GM23338 (cell line): ENCODE results near the gene NUP98. TPM values are rescaled to one million over a fixed set of nuclear protein-coding genes. Genes with fewer than 3 reads are reported as not detected.

Source experiments
- ATAC-seq: fragments of 200-7000 bp; cut with Tn5 transposase; 3 replicates; pipeline ENCODE4 v1.9.1; 2020
- DNase-seq: peaks from one replicate; pipeline ENCODE4 v3.0.0-alpha.2; 2015; ENCODE audit warnings: low spot score
- H2AFZ ChIP-seq: fragments of 200-600 bp; sonication (generic); 2 replicates; pipeline ENCODE4 v1.8.0; 2016; ENCODE audit warnings: antibody characterized with exemption, mild to moderate bottlenecking, moderate library complexity
- H3F3A ChIP-seq: fragments of 200-600 bp; sonication (generic); replicated peaks from 2 replicates; pipeline ENCODE4 v1.8.0; 2017; ENCODE audit warnings: antibody characterized with exemption, mixed run types, low read depth
- H3K27ac ChIP-seq: fragments of 200-600 bp; sonication (generic); 2 replicates; pipeline ENCODE4 v1.6.1; 2016; ENCODE audit warnings: low read depth
- H3K27me3 ChIP-seq: fragments of 200-600 bp; sonication (generic); 2 replicates; pipeline ENCODE4 v1.8.0; 2016; ENCODE audit warnings: mild to moderate bottlenecking, mixed run types, moderate library complexity; ENCODE audit not compliant: insufficient read depth
- H3K36me3 ChIP-seq: fragments of 200-600 bp; sonication (generic); 2 replicates; pipeline ENCODE4 v1.8.0; 2016; ENCODE audit warnings: mild to moderate bottlenecking; ENCODE audit not compliant: insufficient read depth
- H3K4me1 ChIP-seq: fragments of 200-600 bp; sonication (generic); 2 replicates; pipeline ENCODE4 v1.8.0; 2016; ENCODE audit warnings: mild to moderate bottlenecking, moderate library complexity; ENCODE audit not compliant: insufficient read depth
- H3K4me2 ChIP-seq: fragments of 200-600 bp; sonication (generic); 2 replicates; pipeline ENCODE4 v1.7.1; 2017; ENCODE audit warnings: mixed run types
- H3K4me3 ChIP-seq: fragments of 200-600 bp; sonication (generic); 2 replicates; pipeline ENCODE4 v1.6.1; 2016; ENCODE audit warnings: mixed run types
- H3K79me2 ChIP-seq: fragments of 200-600 bp; sonication (generic); replicated peaks from 2 replicates; pipeline ENCODE4 v1.8.0; 2017; ENCODE audit warnings: mild to moderate bottlenecking; ENCODE audit not compliant: insufficient read depth
- H3K9me2 ChIP-seq: fragments of 200-600 bp; sonication (generic); 2 replicates; pipeline ENCODE4 v1.8.0; 2017; ENCODE audit not compliant: insufficient read depth
- H4K20me1 ChIP-seq: fragments of 200-600 bp; sonication (generic); replicated peaks from 2 replicates; pipeline ENCODE4 v1.8.0; 2017; ENCODE audit warnings: mild to moderate bottlenecking; ENCODE audit not compliant: insufficient read depth
- H3K27ac Mint-ChIP-seq: 2 replicates; pipeline ENCODE4 v1.8.0; 2020; ENCODE audit warnings: inconsistent platforms, mild to moderate bottlenecking, moderate library complexity, mixed read lengths
- H3K27me3 Mint-ChIP-seq: 3 replicates; pipeline ENCODE4 v1.8.0; 2022; ENCODE audit warnings: low read depth, mild to moderate bottlenecking, moderate library complexity, mixed read lengths, inconsistent platforms; ENCODE audit not compliant: insufficient read depth, poor library complexity
- H3K36me3 Mint-ChIP-seq: 3 replicates; pipeline ENCODE4 v1.8.0; 2021; ENCODE audit warnings: low read depth, mild to moderate bottlenecking, inconsistent platforms, moderate library complexity, mixed read lengths
- H3K4me1 Mint-ChIP-seq: 3 replicates; pipeline ENCODE4 v1.8.0; 2020; ENCODE audit warnings: mild to moderate bottlenecking, inconsistent platforms, mixed read lengths
- H3K4me3 Mint-ChIP-seq: 3 replicates; pipeline ENCODE4 v1.8.0; 2021; ENCODE audit warnings: moderate library complexity, mild to moderate bottlenecking, inconsistent platforms, mixed read lengths
- H3K9me3 Mint-ChIP-seq: 3 replicates; pipeline ENCODE4 v1.8.0; 2020; ENCODE audit warnings: moderate library complexity, mild to moderate bottlenecking, inconsistent platforms, mixed read lengths
- CREB1 ChIP-seq: fragments of 250-450 bp; sonication (Bioruptor Pico); IDR thresholded peaks from 2 replicates; pipeline ENCODE4 v1.5.0; 2020; ENCODE audit warnings: low read depth, mild to moderate bottlenecking, moderate library complexity
- CTCF ChIP-seq, 2 experiments: fragments of 200-600 bp in 1 of 2; sonication (generic) in 1 of 2; conservative IDR thresholded peaks; 2 replicates each; pipeline versions ENCODE4 v1.5.1 to v1.6.1; 2016 to 2017; ENCODE audit warnings: antibody characterized with exemption in 2 of 2, low read depth in 2 of 2, mild to moderate bottlenecking in 2 of 2, moderate library complexity in 1 of 2
- ETS1 ChIP-seq: IDR thresholded peaks from 2 replicates; pipeline ENCODE4 v1.6.1; 2016; ENCODE audit warnings: antibody characterized with exemption
- EZH2 ChIP-seq: fragments of 200-600 bp; sonication (generic); IDR thresholded peaks from one replicate; pipeline ENCODE4 v1.8.0; 2017; ENCODE audit warnings: antibody characterized with exemption, mild to moderate bottlenecking, low read depth; ENCODE audit not compliant: unreplicated experiment
- EZH2phosphoT487 ChIP-seq: fragments of 200-600 bp; sonication (generic); IDR thresholded peaks from one replicate; pipeline ENCODE4 v1.8.1; 2018; ENCODE audit warnings: antibody characterized with exemption; ENCODE audit not compliant: unreplicated experiment
- JUNB ChIP-seq: IDR thresholded peaks from one replicate; pipeline ENCODE4 v1.6.1; 2016; ENCODE audit warnings: antibody characterized with exemption; ENCODE audit not compliant: unreplicated experiment
- NANOG ChIP-seq: IDR thresholded peaks from 2 replicates; pipeline ENCODE4 v1.6.1; 2016; ENCODE audit warnings: antibody characterized with exemption, borderline replicate concordance
- POLR2AphosphoS5 ChIP-seq: IDR thresholded peaks from 2 replicates; pipeline ENCODE4 v1.6.1; 2016; ENCODE audit warnings: antibody characterized with exemption, low read depth
- REST ChIP-seq: IDR thresholded peaks from one replicate; pipeline ENCODE4 v1.6.1; 2018; ENCODE audit warnings: antibody characterized with exemption; ENCODE audit not compliant: unreplicated experiment
- STAT1 ChIP-seq: IDR thresholded peaks from one replicate; pipeline ENCODE4 v1.6.1; 2016; ENCODE audit warnings: antibody characterized with exemption; ENCODE audit not compliant: unreplicated experiment
- ZNF114 ChIP-seq: fragments of 250-450 bp; sonication (Bioruptor Pico); IDR thresholded peaks from 2 replicates; pipeline ENCODE4 v1.5.0; 2020; ENCODE audit warnings: mild to moderate bottlenecking, moderate library complexity
- ZNF331 ChIP-seq: fragments of 250-450 bp; sonication (Bioruptor Pico); IDR thresholded peaks from 2 replicates; pipeline ENCODE4 v1.5.0; 2020; ENCODE audit warnings: low read depth, mild to moderate bottlenecking, moderate library complexity
- ZNF462 ChIP-seq: fragments of 250-450 bp; sonication (Bioruptor Pico); IDR thresholded peaks from 2 replicates; pipeline ENCODE4 v1.5.0; 2020; ENCODE audit warnings: mild to moderate bottlenecking, moderate library complexity
- polyA plus RNA-seq: library from polyadenylated mRNA; unstranded; fragments of >200 nt; fragmentation: Nextera tagmentation; extraction: Ambion mirVana; gene quantifications from 2 replicates; pipeline ENCODE4 v1.2.1, GENCODE V29; 2016
- total RNA-seq: library from RNA; depleted of rRNA; stranded (reverse); fragments of >200 nt; shearing (Covaris generic); gene quantifications from 2 replicates; pipeline ENCODE4 v1.2.3, GENCODE V29; 2014

The NUP98 gene
- total and polyA plus RNA-seq, 2 experiments from 2014 or later: 23.9 to 174 TPM

- H3K4me3 Mint-ChIP-seq: no peak overlapping the region
- Histone ChIP-seq H3F3A (no peaks in the 10 kb centered on the region), H3K9me2 (no peaks in the 10 kb centered on the region)
These were observed 47.9 kb upstream of the NUP98 start for GRCh38 chr11:3845246-3845645.

More at GRCh38 chr11:3845246-3845645, 47.9 kb upstream of the NUP98 start:
- Histone ChIP-seq H3K4me3 (no peak overlapping the region), H3K79me2 (peaks cover 2% of the 10 kb centered on the region), H3K4me2 (no peak overlapping the region), H4K20me1 (no peaks in the 10 kb centered on the region), H3K4me1 (peaks cover 4% of the 10 kb centered on the region; the same call in 1 of the 2 replicates), H3K27me3 (no peaks in the 10 kb centered on the region), H3K27ac (no peak overlapping the region), H2AFZ (no peak overlapping the region), H3K36me3 (no peaks in the 10 kb centered on the region)
- ATAC-seq: no peak
- no peaks in the 10 kb centered on the region for H3K36me3 Mint-ChIP-seq
- H3K4me1 Mint-ChIP-seq: peaks cover 9% of the 10 kb centered on the region; the same call in 2 of the 3 replicates
- DNase-seq: no peak
- H3K9me3 Mint-ChIP-seq: no peaks in the 10 kb centered on the region
- no peak overlapping the region for H3K27ac Mint-ChIP-seq
- TF ChIP-seq NANOG: no peak
- TF ChIP-seq ZNF331 (CRISPR knock-in tag): no peak
- TF ChIP-seq CREB1 (CRISPR knock-in tag): no peak
- TF ChIP-seq POLR2AphosphoS5: no peak
- TF ChIP-seq JUNB: no peak
- TF ChIP-seq STAT1: no peak
- TF ChIP-seq EZH2phosphoT487: no peak
- TF ChIP-seq REST: no peak
- TF ChIP-seq CTCF (conservative IDR thresholded peaks at IDR 0.05; ENCODE audit: low read depth in 2 of 2): no peak
- no peak for TF ChIP-seq ZNF114
- TF ChIP-seq EZH2: no peak
- TF ChIP-seq ZNF462 (CRISPR knock-in tag): no peak
- no peak for TF ChIP-seq ETS1
- peaks cover 7% of the 10 kb centered on the region for H3K27me3 Mint-ChIP-seq
